ENCODE data around the gene CMIP.

CMIP gene

GRCh38 chr16:81590714-81591544, 146.3 kb downstream of the CMIP start:
- Mint-ChIP-seq H3K36me3 (peaks cover 40% of the 10 kb centered on the region), H3K27ac (no peak overlapping the region), H3K27me3 (no peaks in the 10 kb centered on the region), H3K4me3 (no peak overlapping the region), H3K9me3 (no peaks in the 10 kb centered on the region), H3K4me1 (peaks cover 41% of the 10 kb centered on the region)
- no peak for ATAC-seq

GRCh38 chr16:81591545-81591870, 146.9 kb downstream of the CMIP start:
- ATAC-seq: no peak
- Mint-ChIP-seq H3K27ac (no peak overlapping the region), H3K4me3 (no peak overlapping the region), H3K9me3 (no peaks in the 10 kb centered on the region), H3K4me1 (peaks cover 41% of the 10 kb centered on the region), H3K36me3 (peaks cover 40% of the 10 kb centered on the region), H3K27me3 (no peaks in the 10 kb centered on the region)

- ATAC-seq: no peak
- H3K9me3 Mint-ChIP-seq: no peaks in the 10 kb centered on the region
- peaks cover 41% of the 10 kb centered on the region for H3K4me1 Mint-ChIP-seq
- peaks cover 40% of the 10 kb centered on the region for H3K36me3 Mint-ChIP-seq
- H3K27me3 Mint-ChIP-seq: no peaks in the 10 kb centered on the region
- no peak overlapping the region for H3K27ac Mint-ChIP-seq
- H3K4me3 Mint-ChIP-seq: no peak overlapping the region
Measured at GRCh38 chr16:81592353-81592866, 147.8 kb downstream of the CMIP start.

GRCh38 chr16:81593481-81593880, 148.9 kb downstream of the CMIP start:
- H3K27ac Mint-ChIP-seq: no peak overlapping the region
- no peaks in the 10 kb centered on the region for H3K9me3 Mint-ChIP-seq
- peaks cover 36% of the 10 kb centered on the region for H3K36me3 Mint-ChIP-seq
- H3K27me3 Mint-ChIP-seq: no peaks in the 10 kb centered on the region
- peaks cover 46% of the 10 kb centered on the region for H3K4me1 Mint-ChIP-seq
- ATAC-seq: no peak
- no peak overlapping the region for H3K4me3 Mint-ChIP-seq

- H3K27ac Mint-ChIP-seq: no peak overlapping the region
- no peaks in the 10 kb centered on the region for H3K27me3 Mint-ChIP-seq
- H3K4me3 Mint-ChIP-seq: no peak overlapping the region
- peaks cover 16% of the 10 kb centered on the region for H3K36me3 Mint-ChIP-seq
- H3K9me3 Mint-ChIP-seq: no peaks in the 10 kb centered on the region
- peaks cover 50% of the 10 kb centered on the region for H3K4me1 Mint-ChIP-seq
- no peak for ATAC-seq
Measured at GRCh38 chr16:81595629-81596292, 151.2 kb downstream of the CMIP start.

GRCh38 chr16:81597079-81597658, 152.6 kb downstream of the CMIP start:
- peaks cover 52% of the 10 kb centered on the region for H3K4me1 Mint-ChIP-seq

GRCh38 chr16:81598083-81598482, 153.5 kb downstream of the CMIP start:
- H3K36me3 Mint-ChIP-seq: peaks cover 13% of the 10 kb centered on the region
- peaks cover 52% of the 10 kb centered on the region for H3K4me1 Mint-ChIP-seq
- no peak for ATAC-seq
- H3K4me3 Mint-ChIP-seq: no peak overlapping the region
- no peaks in the 10 kb centered on the region for H3K27me3 Mint-ChIP-seq
- no peaks in the 10 kb centered on the region for H3K9me3 Mint-ChIP-seq
- H3K27ac Mint-ChIP-seq: no peak overlapping the region

More at GRCh38 chr16:81597079-81597658, 152.6 kb downstream of the CMIP start:
- ATAC-seq: no peak
- H3K27me3 Mint-ChIP-seq: no peaks in the 10 kb centered on the region
- no peaks in the 10 kb centered on the region for H3K9me3 Mint-ChIP-seq
- H3K4me3 Mint-ChIP-seq: no peak overlapping the region
- peaks cover 13% of the 10 kb centered on the region for H3K36me3 Mint-ChIP-seq
- H3K27ac Mint-ChIP-seq: no peak overlapping the region

- Mint-ChIP-seq H3K36me3 (peaks cover 5% of the 10 kb centered on the region), H3K4me3 (no peak overlapping the region), H3K4me1 (peaks cover 47% of the 10 kb centered on the region), H3K9me3 (no peaks in the 10 kb centered on the region), H3K27me3 (no peaks in the 10 kb centered on the region), H3K27ac (no peak overlapping the region)
- ATAC-seq: no peak
Measured at GRCh38 chr16:81599034-81599744, 154.6 kb downstream of the CMIP start.

GRCh38 chr16:81600275-81600674, 155.7 kb downstream of the CMIP start:
- no peak for ATAC-seq
- no peaks in the 10 kb centered on the region for H3K27me3 Mint-ChIP-seq
- H3K9me3 Mint-ChIP-seq: no peaks in the 10 kb centered on the region
- no peaks in the 10 kb centered on the region for H3K36me3 Mint-ChIP-seq
- H3K4me1 Mint-ChIP-seq: peaks cover 47% of the 10 kb centered on the region
- H3K27ac Mint-ChIP-seq: no peak overlapping the region
- no peak overlapping the region for H3K4me3 Mint-ChIP-seq

- H3K9me3 Mint-ChIP-seq: no peaks in the 10 kb centered on the region
- H3K36me3 Mint-ChIP-seq: no peaks in the 10 kb centered on the region
- ATAC-seq: no peak
- H3K4me3 Mint-ChIP-seq: no peak overlapping the region
- H3K27me3 Mint-ChIP-seq: no peaks in the 10 kb centered on the region
- no peak overlapping the region for H3K27ac Mint-ChIP-seq
- H3K4me1 Mint-ChIP-seq: peaks cover 51% of the 10 kb centered on the region
Measured at GRCh38 chr16:81601008-81601428, 156.4 kb downstream of the CMIP start.

- Mint-ChIP-seq H3K9me3 (no peaks in the 10 kb centered on the region), H3K4me1 (peaks cover 56% of the 10 kb centered on the region), H3K27me3 (no peaks in the 10 kb centered on the region), H3K27ac (no peak overlapping the region), H3K4me3 (no peak overlapping the region), H3K36me3 (peaks cover 5% of the 10 kb centered on the region)
- ATAC-seq: no peak
Measured at GRCh38 chr16:81601601-81602255, 157.1 kb downstream of the CMIP start.

GRCh38 chr16:81602256-81602776, 157.7 kb downstream of the CMIP start:
- ATAC-seq: no peak
- Mint-ChIP-seq H3K27me3 (no peaks in the 10 kb centered on the region), H3K9me3 (no peaks in the 10 kb centered on the region), H3K36me3 (peaks cover 11% of the 10 kb centered on the region), H3K27ac (no peak overlapping the region), H3K4me3 (no peak overlapping the region), H3K4me1 (peaks cover 62% of the 10 kb centered on the region)

GRCh38 chr16:81602792-81603191, 158.2 kb downstream of the CMIP start:
- ATAC-seq: no peak
- Mint-ChIP-seq H3K27me3 (no peaks in the 10 kb centered on the region), H3K27ac (no peak overlapping the region)

GRCh38 chr16:81604960-81605383, 160.4 kb downstream of the CMIP start:
- Mint-ChIP-seq H3K36me3 (peaks cover 26% of the 10 kb centered on the region), H3K4me1 (peaks cover 60% of the 10 kb centered on the region), H3K9me3 (no peaks in the 10 kb centered on the region), H3K27me3 (no peaks in the 10 kb centered on the region), H3K4me3 (no peak overlapping the region), H3K27ac (no peak overlapping the region)
- ATAC-seq: no peak

More at GRCh38 chr16:81602792-81603191, 158.2 kb downstream of the CMIP start:
- H3K4me1 Mint-ChIP-seq: peaks cover 60% of the 10 kb centered on the region
- H3K36me3 Mint-ChIP-seq: peaks cover 11% of the 10 kb centered on the region
- no peak overlapping the region for H3K4me3 Mint-ChIP-seq
- H3K9me3 Mint-ChIP-seq: no peaks in the 10 kb centered on the region
